GM21723 (cell line): ENCODE measurements around the gene CCDC88B.
"Not testable (repeated sequence)": the region's sequence is repeated elsewhere in the genome, so short reads cannot be mapped to it uniquely, and the experiment has no call there.

Source experiments
- ATAC-seq: cut with Tn5 transposase; IDR thresholded peaks from one replicate; pipeline ENCODE4 v1.9.1; 2021; ENCODE audit warnings: mild to moderate bottlenecking, moderate library complexity; ENCODE audit not compliant: unreplicated experiment

The CCDC88B gene

DNA sequence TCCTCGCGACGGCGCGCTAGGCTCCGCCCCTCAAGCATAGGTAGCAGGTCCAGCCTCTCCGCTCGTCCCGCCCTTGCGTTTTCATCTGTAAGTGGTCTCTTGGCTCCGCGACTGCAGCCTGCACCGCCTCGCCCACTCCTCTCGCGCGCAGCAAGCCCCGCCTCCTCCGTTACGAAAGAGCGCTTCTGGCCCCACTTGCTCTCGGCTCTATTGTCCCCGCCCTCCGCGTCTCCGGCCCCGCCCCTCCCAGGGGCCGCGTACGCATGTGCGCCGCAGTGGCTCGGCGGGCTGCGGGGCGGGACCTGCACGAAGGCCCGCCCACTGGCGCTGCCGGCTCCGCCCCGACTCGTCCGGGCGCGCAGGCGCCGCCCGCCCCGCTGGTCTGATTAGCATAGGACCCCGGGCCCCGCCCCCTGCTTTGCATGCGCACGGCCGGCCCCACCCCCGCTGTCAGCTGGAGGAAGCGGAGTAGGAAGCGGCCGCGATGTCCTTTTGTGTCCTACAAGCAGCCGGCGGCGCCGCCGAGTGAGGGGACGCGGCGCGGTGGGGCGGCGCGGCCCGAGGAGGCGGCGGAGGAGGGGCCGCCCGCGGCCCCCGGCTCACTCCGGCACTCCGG is 34.8 kb upstream of the CCDC88B start, which contains the start of gene ESRRA:
TSS of gene ESRRA (plus strand) at position 450 of the 616 bp plus-strand sequence. CDS start 1,656 bp downstream, outside the sequence.
- peak; percentile 69 for ATAC-seq

DNA sequence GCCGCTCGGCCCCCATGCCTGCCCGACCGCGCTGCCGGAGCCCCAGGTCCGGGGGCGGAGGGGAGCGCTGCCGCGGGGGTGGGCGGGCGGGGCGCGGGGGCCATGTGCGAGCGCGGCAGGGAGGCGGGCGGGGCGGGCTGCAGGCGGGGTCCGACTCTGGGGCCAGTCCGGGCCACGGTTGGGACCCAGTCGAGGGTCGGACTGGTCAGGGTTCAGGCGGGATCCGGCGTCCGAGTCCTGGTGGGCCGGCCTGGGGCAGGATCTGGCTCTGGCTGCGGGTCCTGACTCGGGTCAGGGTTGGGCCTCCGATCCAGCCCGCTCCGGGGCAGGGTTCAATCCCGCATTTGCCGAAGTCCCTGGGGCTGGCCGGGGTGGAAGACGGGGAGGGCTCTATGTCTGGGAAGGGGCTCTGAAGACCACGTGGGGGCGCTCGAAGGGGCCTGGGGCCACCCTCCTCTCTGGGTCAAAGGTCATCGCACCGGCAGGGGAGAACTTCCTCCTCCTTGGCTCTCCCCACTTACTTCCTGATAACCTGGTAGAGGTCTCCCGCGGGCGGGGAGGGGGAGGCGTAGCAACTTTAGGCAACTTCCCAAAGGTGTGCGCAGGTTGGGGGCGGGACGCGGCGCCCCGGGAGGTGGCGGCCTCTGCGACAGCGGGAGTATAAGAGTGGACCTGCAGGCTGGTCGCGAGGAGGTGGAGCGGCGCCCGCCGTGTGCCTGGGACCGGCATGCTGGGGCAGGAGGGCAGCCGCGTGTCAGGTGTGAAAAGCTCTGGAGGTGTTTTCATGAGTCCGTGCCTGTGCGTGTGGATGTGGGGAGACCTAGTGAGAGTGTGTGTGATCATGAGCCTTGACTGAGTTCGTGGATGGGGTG is 34.1 kb upstream of the CCDC88B start:
- ATAC-seq: peak; percentile 40

DNA sequence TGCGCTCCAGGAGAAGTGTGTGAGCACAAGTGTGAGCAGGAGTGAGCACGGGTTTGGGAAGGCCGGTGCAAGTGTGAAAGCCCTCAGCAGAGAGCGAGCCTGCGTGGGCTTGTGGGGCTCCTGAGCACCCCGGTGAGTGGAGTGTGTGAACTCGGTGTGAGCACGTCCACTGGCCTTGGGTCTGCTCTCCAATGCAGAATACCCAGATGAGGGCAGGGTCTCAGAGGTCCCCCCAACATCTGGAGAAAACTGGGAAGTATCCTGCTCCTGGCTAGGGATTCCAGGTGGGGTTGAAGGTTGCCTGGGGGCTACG is 33.5 kb upstream of the CCDC88B start:
- no peak for ATAC-seq

- ATAC-seq: no peak
Measured at GRCh38 chr11:64306876-64307622, 33.0 kb upstream of the CCDC88B start.

DNA sequence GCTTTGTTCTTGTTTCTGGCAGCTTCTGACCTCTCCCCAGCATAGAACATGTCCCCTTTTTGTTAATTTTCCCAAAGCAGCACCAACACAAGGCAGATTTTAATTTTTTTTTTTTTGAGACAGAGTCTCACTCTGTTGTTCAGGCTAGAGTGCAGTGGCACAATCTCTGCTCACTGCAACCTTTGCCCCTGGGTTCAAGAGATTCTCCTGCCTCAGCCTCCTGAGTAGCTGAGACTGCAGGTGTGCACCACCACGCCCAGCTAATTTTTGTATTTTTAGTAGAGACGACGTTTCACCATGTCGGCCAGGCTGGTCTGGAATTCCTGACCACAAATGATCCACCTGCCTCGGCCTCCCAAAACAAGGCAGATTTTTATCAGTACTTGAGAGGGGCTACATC is 32.2 kb upstream of the CCDC88B start:
- not testable (repeated sequence) for ATAC-seq

- no peak for ATAC-seq
Measured at GRCh38 chr11:64312947-64313346, 27.1 kb upstream of the CCDC88B start.

DNA sequence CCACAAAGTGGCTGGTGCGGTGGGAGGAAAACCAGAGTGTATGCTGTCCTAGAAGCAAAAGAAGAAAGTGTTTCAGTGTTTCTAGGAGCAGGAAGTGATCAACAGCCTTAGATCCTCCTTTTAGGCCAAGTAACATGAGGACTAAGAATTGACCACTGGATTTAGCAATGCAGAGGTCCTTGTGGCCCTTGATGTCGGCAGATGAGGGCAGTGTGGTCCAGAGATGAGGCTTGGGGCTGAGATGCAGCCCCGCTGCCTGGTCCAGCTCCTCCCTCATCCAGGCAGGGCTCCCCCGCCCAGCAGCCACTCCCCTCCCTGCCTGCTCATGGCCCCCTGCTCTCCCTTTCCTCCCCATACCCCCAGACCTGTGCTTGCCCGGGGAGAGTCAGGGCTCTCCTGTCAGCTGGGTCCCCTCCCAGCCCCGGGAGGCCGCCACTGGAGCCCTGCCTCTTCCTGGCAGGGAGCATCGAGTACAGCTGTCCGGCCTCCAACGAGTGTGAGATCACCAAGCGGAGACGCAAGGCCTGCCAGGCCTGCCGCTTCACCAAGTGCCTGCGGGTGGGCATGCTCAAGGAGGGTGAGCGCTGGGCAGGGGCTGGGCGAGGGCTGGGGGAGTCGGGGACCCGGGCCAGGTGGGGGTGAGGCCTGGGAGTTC is 26.4 kb upstream of the CCDC88B start:
- no peak for ATAC-seq

DNA sequence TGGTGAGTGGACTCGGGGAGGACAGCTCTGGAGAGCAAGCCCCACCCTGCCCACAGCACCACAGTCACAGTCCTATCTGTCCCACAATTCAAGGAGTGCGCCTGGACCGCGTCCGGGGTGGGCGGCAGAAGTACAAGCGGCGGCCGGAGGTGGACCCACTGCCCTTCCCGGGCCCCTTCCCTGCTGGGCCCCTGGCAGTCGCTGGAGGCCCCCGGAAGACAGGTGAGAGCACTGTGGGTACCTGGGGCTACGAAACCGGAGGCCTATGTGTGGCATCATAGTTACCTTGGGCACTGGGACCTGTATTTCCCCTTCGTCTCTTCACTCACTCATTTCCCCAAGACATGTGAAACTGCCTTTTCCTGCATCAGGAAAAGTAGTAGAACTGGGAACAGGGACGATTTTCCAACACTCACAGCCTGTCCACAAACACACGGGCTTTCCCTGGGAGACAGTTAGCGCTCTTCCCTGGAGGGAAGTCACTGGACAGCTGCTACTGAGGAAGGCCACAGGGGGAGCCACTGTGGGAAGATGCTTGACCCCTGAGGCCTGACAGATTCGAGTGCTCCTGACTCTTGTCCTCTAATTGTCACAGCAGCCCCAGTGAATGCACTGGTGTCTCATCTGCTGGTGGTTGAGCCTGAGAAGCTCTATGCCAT is 25.7 kb upstream of the CCDC88B start:
- no peak for ATAC-seq

DNA sequence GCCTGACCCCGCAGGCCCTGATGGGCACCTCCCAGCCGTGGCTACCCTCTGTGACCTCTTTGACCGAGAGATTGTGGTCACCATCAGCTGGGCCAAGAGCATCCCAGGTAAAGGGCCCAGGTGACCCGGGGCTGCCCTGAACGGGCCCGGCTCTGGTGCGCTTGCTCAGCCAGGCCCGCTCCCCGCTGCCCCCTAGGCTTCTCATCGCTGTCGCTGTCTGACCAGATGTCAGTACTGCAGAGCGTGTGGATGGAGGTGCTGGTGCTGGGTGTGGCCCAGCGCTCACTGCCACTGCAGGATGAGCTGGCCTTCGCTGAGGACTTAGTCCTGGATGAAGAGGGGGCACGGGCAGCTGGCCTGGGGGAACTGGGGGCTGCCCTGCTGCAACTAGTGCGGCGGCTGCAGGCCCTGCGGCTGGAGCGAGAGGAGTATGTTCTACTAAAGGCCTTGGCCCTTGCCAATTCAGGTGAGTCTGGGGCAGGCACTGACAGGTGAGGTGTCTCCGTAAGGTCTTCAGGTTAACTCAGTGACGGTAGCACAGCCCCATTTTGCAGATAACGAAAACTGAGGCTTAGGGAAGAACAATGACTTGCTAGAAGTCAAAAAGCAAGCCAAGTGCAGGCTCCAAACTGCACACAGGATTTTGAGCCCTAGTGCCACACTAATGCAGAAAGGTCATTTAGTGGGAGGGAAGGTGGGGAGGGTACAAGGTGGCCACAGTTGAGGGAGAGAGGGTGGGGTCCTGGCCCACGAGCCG is 25.0 kb upstream of the CCDC88B start:
- ATAC-seq: no peak

DNA sequence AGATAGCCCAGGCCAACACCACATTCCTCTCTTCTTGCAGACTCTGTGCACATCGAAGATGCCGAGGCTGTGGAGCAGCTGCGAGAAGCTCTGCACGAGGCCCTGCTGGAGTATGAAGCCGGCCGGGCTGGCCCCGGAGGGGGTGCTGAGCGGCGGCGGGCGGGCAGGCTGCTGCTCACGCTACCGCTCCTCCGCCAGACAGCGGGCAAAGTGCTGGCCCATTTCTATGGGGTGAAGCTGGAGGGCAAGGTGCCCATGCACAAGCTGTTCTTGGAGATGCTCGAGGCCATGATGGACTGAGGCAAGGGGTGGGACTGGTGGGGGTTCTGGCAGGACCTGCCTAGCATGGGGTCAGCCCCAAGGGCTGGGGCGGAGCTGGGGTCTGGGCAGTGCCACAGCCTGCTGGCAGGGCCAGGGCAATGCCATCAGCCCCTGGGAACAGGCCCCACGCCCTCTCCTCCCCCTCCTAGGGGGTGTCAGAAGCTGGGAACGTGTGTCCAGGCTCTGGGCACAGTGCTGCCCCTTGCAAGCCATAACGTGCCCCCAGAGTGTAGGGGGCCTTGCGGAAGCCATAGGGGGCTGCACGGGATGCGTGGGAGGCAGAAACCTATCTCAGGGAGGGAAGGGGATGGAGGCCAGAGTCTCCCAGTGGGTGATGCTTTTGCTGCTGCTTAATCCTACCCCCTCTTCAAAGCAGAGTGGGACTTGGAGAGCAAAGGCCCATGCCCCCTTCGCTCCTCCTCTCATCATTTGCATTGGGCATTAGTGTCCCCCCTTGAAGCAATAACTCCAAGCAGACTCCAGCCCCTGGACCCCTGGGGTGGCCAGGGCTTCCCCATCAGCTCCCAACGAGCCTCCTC is 24.1 kb upstream of the CCDC88B start:
- not testable (repeated sequence) for ATAC-seq

DNA sequence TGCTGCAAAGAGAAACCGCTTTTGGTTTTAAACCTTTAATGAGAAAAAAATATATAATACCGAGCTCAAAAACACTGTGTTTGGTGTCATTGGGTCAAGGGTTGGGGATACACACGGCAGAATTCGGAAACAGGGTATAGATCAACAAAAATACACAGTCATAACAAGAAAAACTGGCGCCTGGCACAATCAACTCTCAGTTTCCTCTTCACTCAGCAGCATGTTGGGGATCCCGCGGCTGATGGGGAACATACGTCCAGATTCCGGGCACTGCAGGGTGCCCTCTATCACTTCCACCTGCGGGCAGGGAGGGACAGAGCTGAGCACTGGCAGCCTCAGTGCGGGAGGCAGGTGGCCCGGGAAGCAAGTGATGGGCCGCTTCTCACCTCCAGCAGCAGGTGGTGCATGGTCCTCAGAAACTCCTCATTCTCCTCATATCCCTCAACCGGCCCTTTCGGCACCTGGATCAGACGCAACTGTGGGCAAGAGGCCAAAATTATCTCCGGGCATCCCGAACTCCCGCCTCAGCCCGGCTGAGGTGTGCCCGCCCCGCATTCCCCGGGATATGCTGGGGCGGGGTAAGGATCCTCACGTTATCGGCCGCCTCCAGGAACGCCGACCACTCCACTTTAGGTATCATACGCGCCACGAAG is 23.2 kb upstream of the CCDC88B start:
- peak; percentile 3 for ATAC-seq

- ATAC-seq: peak; percentile 57
Measured at GRCh38 chr11:64317325-64317960, 22.6 kb upstream of the CCDC88B start, which contains the start of gene TRMT112. Gene TRMT112, minus strand, starts transcription at chr11:64317559. Its CDS starts 33 bp downstream, at chr11:64317526.

- ATAC-seq: peak; percentile 65
Measured at GRCh38 chr11:64317961-64318765, 21.8 kb upstream of the CCDC88B start, which contains the start of gene PRDX5. Gene PRDX5, plus strand, starts transcription at chr11:64318121. Its CDS starts 95 bp downstream, at chr11:64318216.

DNA sequence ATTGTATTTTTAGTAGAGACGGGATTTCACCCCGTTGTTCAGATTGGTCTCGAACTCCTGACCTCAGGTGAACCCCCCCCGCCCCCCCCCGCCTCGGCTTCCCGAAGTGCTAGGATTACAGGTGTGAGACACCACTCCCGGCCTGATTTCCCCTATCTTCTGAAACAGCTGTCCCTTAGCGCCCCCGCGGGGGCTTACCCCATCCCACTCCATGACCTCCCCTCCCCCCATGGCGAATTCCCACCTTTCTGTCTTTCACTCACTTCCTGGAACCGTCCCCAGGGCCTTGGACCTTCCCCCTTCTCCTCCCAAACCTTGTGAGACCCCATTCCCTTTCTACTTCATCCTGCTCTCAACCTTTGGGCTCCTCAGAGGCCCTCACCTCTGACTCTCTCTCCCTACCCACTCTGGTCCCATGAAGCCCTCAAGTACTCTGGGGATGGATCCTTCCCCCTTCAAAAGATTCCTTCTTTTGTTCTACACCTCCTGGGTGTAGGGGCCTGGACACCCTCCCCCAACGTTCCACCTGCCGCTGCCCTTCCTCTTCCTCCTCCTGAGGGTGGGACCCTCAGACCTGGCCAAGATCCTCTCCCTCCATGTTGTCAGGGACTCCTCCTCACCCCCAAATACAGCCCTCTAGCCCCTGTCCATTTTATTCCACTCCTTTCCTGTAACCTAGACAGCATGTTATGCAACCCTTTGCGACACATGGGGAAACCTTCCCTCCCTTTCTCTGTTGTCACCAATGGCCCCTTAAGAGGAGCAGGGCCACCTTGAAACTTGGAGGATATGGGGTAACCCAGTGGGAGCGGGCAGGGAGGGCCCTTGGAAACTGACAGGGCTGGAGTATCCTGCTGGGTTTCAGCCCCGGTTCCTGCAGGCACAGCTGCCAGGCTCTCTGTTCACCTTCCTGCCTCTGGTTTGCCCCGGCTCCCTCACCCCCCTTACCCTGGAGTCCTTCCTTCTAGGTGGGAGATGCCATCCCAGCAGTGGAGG is 20.9 kb upstream of the CCDC88B start:
- no peak for ATAC-seq

GRCh38 chr11:64320556-64320955 is 19.4 kb upstream of the CCDC88B start:
- no peak for ATAC-seq

- no peak for ATAC-seq
Measured at GRCh38 chr11:64321026-64321425, 19.0 kb upstream of the CCDC88B start.
